Middle frontal gyrus (tissue), 1 donor: Measurements from ENCODE around the gene MRPL34.

Experiments
- DNase-seq: peaks from one replicate; pipeline ENCODE4 v3.0.0-alpha.2; 2015; ENCODE audit warnings: low spot score; ENCODE audit errors: extremely low spot score

Gene MRPL34

DNA sequence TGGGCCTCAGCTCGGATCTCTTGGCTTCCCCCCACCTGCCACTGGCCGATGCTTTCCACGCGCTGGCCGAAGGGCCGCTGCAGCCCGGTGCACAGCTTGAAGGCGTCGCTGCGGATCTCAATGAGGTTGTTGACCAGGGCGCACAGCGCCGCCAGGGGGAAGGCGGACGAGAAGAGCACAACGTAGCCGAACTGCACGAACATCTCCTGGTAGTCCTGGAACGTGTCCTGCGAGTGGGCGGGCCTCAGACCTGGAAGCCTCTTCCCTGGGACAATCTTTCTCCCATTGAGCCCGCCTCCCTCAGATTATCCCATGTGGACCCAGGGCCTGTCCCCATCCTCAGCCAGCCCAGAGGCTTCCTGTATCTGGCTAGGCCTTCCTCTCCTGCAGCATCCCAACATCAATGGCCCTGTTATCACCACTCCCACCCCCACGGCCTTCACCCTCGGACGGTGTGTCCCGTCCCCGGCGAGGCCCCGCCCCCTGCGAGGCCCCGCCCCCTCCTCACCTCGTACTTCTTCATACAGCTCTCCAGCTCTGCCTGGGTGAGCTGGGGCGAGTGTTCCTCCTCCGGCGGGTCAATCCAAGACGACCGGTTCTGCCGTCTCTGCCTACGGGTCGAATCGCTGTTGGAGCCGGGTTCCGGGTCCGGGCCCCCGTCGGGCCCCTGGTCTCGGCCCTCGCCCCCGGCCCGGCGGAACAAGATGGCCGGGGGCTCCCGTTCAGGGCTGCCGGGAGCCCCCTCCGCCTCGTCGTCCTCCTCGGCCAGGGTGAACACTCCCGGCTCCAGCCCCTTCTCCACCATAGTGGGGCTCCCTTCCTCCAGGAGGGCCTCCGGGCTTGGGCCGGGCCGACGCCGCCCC is 22.2 kb downstream of the MRPL34 start:
- no peak for DNase-seq

DNA sequence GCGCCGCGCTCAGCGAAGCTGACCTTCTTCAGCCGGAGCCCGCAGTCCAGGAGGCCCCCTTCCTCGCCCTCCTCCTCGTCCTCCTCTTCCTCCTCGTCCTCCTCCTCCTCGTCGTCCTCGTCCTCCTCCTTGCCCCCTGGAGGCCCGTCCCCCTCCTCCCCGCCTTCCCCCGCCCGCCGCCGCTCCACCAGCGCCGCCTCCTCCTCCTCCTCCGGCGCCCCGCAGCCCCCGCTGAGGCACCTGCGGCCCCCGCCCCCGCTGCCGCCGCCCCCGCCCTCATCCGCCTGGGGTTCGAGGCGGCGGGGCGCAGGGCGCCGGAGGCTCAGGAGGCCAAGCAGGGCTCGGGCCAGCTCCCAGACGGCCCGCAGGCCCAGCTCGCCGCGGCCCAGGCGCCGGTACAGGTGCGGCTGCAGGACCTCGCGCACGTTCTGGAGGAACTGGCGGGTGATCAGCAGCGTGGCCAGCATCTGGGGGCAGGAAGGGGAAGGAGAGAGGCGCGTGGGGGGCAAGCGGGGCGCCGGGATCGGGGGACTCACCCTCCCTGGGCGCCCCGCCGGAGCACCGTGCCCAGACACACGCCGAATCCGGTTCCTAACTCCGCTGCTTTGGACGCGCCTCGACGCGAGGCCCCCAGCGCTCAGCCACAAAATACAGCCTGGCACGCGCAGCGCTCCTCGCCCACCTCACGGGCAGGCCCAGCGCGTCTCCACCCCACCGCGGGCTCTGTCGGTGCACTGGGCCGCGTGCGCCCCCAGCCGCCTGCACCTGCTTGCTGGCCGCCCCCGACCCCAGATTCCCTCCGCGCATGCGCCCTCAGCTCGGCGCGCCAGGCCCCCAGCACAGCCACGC is 23.1 kb downstream of the MRPL34 start:
- no peak for DNase-seq

- DNase-seq: no peak
Measured at GRCh38 chr19:17329366-17330261, 23.9 kb downstream of the MRPL34 start.

DNA sequence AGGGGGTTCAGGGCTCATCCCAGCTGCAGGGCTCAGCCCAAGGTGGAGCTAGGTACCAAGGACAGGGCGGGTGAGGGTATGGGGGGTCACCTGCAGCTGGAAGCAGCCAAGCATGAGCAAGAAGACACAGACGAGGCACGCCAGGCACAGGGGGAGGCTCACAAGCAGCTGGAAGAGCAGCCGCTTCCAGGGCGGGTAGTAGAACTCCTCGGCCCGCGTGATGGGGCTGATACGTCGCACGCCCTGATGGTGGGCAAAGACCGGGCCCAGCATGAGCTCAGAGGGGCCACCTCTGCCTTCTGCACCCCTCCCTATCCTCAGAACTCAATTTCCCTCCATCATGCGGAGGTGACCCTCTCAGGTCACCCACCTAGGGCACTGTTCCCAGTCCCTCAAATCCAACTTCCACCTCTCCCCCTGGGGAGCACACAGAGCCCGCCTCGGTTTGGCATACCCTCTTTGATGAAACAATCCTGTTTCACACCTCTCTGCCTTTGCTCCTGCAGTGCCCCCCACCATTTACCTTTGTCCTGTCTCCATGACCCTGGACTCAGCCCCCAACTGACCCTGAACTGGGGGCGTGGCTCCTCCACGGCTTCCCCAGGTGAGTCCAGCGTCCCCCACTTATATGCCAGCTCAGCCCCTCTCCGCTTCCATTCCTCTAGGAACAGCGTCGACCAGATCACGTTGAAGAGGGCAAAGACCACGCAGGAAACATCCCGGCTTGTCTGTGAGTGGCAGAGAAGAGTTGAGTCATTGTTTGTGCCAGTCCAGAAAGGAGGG is 24.8 kb downstream of the MRPL34 start:
- no peak for DNase-seq

DNA sequence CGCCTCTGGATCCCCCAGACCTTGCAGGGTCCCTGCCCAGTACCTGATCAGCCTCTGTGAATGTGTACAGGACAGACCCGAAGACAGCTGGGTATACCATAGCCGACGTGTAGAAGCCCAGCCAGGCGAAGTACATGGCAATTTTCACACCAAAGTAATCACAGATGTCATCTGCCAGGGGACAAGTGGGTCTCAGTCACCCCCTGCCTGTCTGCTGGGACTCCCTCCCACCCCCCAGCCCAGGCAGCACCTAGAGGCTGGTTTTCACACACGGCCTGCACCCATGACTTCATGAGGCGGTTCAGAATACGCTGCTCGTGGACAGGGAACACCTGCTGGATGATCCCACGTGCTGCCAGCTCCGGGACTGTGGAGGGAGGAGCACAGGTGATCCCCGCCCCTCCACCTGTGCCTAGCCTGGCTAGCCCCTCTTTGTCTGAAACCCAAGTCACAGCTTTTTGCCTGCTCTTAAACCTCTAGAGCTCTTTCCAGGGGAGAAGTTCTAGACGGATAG is 25.4 kb downstream of the MRPL34 start:
- DNase-seq: no peak

DNA sequence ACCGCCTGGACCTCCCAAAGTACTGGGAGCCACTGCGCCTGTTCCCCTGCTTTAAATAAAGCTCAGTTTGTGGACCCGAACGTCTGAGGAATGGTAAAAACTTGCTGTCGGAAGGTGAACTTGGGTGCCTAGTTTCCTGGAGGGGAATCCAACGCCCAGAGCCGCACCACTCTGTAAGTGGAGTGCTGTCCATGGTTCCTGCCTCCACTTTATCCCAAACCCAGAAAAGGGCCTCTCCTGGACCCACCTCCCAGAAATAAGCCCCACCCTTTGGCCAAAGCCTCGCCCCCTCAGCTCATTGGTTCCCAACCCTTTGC is 26.6 kb downstream of the MRPL34 start:
- no peak for DNase-seq

- no peak for DNase-seq
Measured at GRCh38 chr19:17332677-17333581, 27.3 kb downstream of the MRPL34 start.

DNA sequence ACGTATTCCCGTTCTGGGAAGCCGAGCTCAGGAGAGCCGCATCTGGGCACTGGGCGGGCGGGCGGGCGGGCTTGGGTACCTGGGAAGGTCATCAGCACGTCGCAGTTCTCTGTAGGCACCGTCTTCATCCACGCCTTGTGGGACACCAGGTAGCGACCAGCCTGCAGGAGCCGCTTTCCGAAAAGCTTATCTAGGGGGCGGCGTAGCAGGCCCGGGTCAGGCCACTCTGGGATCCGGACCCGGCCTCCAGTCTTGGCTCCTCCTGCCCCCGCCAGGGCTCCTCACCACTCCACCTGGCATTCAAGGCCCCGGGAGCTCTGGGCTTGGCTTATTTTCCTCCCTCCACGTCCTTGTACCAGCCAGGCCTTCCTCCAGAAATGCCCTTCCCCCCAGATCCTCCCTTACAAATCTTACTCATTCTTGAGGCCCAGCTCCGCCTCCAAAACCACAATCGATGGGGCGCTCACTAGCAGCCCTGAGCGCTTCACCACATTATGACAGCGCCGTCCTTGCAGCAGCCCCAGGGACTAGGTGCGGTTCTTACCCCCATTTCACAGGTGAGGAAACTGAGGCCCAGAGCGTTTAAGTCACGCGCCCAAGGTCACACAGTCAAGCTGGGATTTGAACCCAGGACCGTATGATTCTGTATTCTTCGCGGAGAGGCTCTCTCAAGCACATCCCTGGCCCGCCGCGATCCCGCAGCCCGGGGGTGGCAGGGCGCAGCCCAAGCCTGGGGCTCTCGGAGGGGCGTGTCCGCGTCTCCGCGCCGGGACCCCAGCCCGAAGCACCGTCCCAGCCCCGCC is 28.1 kb downstream of the MRPL34 start:
- DNase-seq: no peak

- DNase-seq: peak; percentile 89
Measured at GRCh38 chr19:17334414-17335409, 29.0 kb downstream of the MRPL34 start, which contains the start of gene ANO8. Gene ANO8 (minus strand): TSS chr19:17334855. CDS start chr19:17334670, 185 bp downstream.

GRCh38 chr19:17335575-17335974 is 29.9 kb downstream of the MRPL34 start:
- no peak for DNase-seq

DNA sequence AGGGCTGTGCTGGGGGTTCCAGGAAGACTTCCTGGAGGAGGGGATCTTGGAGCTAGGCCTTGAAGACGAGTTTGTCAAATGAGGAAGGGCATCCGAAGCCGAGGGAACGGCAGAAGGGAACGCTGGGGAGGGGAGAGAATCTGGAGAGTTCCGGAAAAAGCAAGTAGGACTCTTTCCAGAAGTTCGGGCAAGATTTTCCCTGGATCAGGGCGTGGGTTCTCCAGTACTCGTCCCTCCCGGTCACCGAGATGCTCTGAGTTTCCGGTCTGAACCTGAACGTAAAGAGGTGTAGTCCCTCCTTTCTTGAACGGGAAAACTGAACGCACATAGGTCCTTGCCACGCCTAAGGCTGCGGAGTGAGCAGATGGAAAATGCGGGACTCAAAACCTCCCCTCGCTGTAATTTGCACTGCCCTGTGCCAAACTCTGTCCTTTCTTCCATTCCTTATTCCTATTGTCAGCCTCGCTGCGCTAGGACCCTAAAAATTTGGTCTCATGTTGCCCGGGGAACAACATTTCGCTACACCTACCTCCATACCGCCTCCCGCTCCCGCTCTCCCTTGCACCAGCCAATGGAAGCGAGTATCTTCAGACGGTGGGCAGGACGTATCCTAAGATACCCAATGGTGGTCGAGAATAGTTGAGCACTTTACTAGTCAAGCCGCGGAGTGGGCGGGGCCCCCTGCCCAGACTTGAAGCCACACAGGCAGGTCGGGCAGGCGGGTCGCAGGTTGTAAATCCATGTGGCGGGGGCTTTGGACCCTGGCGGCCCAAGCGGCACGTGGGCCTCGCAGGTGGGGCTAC is 31.4 kb downstream of the MRPL34 start, which contains the start of gene GTPBP3:
Gene GTPBP3, plus strand, starts transcription at position 682 of the 803 bp plus-strand sequence. Its CDS starts 59 bp downstream, at position 741.
- DNase-seq: peak; percentile 97

- no peak for DNase-seq
Measured at GRCh38 chr19:17337675-17338432, 32.2 kb downstream of the MRPL34 start.

DNA sequence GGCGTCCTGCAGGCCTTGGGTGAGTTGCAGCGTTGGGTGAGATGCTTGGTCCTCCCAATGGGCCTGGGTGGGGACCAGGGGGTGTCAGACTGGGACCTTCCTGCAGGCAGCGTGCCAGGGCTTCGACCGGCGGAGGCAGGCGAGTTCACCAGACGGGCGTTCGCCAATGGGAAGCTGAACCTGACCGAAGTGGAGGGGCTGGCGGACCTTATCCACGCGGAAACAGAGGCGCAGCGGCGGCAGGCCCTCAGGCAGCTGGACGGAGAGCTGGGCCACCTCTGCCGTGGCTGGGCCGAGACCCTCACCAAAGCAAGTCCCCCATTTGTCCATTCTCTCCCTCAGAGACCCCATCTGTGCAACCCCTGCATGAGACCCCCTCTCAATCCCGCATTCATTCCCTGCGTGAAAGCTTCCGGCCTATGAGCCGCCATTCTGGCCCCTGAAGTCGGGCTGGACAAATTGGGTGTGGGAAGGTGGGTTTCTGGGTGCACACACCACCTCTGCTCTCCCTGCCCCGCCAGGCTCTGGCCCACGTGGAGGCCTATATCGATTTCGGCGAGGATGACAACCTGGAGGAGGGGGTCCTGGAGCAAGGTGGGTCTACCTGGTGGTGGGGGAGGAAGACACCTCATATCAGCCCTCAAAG is 32.9 kb downstream of the MRPL34 start:
- no peak for DNase-seq

DNA sequence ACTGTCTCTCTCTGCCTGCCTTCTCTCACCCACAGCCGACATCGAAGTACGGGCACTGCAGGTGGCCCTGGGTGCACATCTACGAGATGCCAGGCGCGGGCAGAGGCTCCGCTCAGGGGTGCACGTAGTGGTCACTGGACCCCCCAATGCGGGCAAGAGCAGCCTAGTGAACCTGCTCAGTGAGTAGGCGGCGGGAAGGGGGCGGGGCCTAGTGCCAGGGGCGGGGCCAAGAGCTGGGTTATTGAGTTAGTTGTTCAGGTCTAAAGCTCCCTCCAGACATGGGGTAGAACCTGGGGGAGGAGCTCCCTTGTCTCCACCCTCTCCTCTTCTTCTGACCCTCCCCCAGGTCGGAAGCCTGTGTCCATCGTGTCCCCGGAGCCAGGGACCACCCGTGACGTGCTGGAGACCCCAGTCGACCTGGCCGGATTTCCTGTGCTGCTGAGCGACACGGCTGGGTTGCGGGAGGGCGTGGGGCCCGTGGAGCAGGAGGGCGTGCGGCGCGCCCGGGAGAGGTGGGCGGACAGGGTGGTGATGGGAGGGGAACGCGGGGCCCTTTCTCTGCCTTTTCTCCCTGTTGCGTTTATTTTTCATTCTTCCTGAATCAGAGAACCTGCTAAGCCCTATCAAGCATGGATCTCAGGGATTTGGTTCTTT is 33.5 kb downstream of the MRPL34 start:
- DNase-seq: no peak
